ENCODE measurements around the gene ACOXL.

DNA sequence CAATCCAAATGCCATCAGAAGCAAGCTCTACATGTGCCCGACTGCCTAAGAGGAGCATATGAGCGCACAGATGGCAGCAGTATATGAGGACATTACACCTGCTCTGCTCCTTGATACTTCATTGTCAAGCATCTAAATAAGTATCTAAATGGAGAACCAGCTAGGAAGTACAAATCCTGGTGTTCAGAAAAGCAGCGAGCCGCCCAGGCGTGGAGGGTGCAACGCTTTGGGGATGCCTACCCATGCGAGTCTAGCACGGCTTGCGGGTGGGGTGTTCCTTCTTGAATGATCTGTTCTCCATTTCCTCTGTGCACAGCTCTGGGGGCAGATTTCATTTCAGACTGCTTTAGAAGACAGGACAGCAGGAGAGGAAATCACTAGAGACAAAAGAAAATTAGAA is 325.3 kb downstream of the ACOXL start:
- TF ChIP-seq, protein P1, sequence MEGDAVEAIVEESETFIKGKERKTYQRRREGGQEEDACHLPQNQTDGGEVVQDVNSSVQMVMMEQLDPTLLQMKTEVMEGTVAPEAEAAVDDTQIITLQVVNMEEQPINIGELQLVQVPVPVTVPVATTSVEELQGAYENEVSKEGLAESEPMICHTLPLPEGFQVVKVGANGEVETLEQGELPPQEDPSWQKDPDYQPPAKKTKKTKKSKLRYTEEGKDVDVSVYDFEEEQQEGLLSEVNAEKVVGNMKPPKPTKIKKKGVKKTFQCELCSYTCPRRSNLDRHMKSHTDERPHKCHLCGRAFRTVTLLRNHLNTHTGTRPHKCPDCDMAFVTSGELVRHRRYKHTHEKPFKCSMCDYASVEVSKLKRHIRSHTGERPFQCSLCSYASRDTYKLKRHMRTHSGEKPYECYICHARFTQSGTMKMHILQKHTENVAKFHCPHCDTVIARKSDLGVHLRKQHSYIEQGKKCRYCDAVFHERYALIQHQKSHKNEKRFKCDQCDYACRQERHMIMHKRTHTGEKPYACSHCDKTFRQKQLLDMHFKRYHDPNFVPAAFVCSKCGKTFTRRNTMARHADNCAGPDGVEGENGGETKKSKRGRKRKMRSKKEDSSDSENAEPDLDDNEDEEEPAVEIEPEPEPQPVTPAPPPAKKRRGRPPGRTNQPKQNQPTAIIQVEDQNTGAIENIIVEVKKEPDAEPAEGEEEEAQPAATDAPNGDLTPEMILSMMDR (conservative IDR thresholded peaks at IDR 0.05 in 1 of 2, IDR thresholded peaks at IDR 0.05 in 1 of 2; ENCODE audit: extremely low read depth in 1 of 2, insufficient read depth in 1 of 2, low read depth in 1 of 2, low read length in 2 of 2), result no peak
- no peak for TF ChIP-seq EZH2 (IDR thresholded peaks at IDR 0.05; ENCODE audit: borderline replicate concordance, low read length)

Measured in mammary epithelial cell (primary cell).